CD4-positive, alpha-beta T cell treated with Interleukin-21 for 1 hour (primary cell): ENCODE measurements around the gene KCNA1.

Source experiments
- DNase-seq: peaks from one replicate; pipeline ENCODE4 v3.0.0-alpha.2; 2020

The KCNA1 gene

GRCh38 chr12:4911316-4911994 is 1.8 kb downstream of the KCNA1 start:
- no peak for DNase-seq

- no peak for DNase-seq
These were observed 5.0 kb downstream of the KCNA1 start for GRCh38 chr12:4914720-4915119.

- no peak for DNase-seq
These were observed 6.0 kb downstream of the KCNA1 start for GRCh38 chr12:4915752-4916151.

- DNase-seq = no peak
These were observed 9.4 kb downstream of the KCNA1 start for GRCh38 chr12:4918950-4919660.

- no peak for DNase-seq
These were observed 22.9 kb downstream of the KCNA1 start for GRCh38 chr12:4932576-4932975.

- DNase-seq = no peak
These were observed 23.7 kb downstream of the KCNA1 start for GRCh38 chr12:4933411-4933810.

- DNase-seq = no peak
These were observed 24.8 kb downstream of the KCNA1 start for GRCh38 chr12:4934407-4935035.

- DNase-seq = no peak
These were observed 29.2 kb downstream of the KCNA1 start for GRCh38 chr12:4938900-4939299.

- no peak for DNase-seq
These were observed 29.8 kb downstream of the KCNA1 start for GRCh38 chr12:4939418-4940023.

GRCh38 chr12:4943067-4943937 is 33.6 kb downstream of the KCNA1 start:
- DNase-seq = no peak

- DNase-seq = no peak
These were observed 34.2 kb downstream of the KCNA1 start for GRCh38 chr12:4943938-4944284.

GRCh38 chr12:4947253-4947652 is 37.5 kb downstream of the KCNA1 start:
- DNase-seq = no peak

GRCh38 chr12:4951083-4951482 is 41.4 kb downstream of the KCNA1 start:
- no peak for DNase-seq

GRCh38 chr12:4951601-4952000 is 41.9 kb downstream of the KCNA1 start:
- DNase-seq = no peak

- no peak for DNase-seq
These were observed 45.1 kb downstream of the KCNA1 start for GRCh38 chr12:4954621-4955354.

- DNase-seq = no peak
These were observed 46.3 kb downstream of the KCNA1 start for GRCh38 chr12:4956054-4956453.

GRCh38 chr12:4956968-4957367 is 47.3 kb downstream of the KCNA1 start:
- DNase-seq = no peak

- no peak for DNase-seq
These were observed 48.1 kb downstream of the KCNA1 start for GRCh38 chr12:4957761-4958160.

GRCh38 chr12:4958697-4959375 is 49.1 kb downstream of the KCNA1 start:
- no peak for DNase-seq

- no peak for DNase-seq
These were observed 49.7 kb downstream of the KCNA1 start for GRCh38 chr12:4959381-4959780.

- DNase-seq = no peak
These were observed 50.3 kb downstream of the KCNA1 start for GRCh38 chr12:4960030-4960429.

GRCh38 chr12:4960547-4960946 is 50.8 kb downstream of the KCNA1 start:
- DNase-seq = no peak
